Ureter (tissue), 1 donor: ENCODE measurements around the gene MRPL30. TPM values are rescaled to one million over a fixed set of nuclear protein-coding genes. Genes with fewer than 3 reads are reported as not detected.
"Not testable (repeated sequence)": the region's sequence is repeated elsewhere in the genome, so short reads cannot be mapped to it uniquely, and the experiment has no call there.

Source experiments
- DNase-seq: peaks from one replicate; pipeline ENCODE4 v3.0.0-alpha.2; 2020; ENCODE audit warnings: low spot score
- total RNA-seq: library from RNA; stranded (reverse); gene quantifications from one replicate; pipeline ENCODE4 v1.2.4, GENCODE V29; 2023
- donor health status: DM: yes; HTN: yes; CAD: no.

Gene MRPL30
- 33.8 TPM for total RNA-seq

- peak; percentile 95 for DNase-seq
These were observed at the start of gene MRPL30, which contains the start of gene MITD1 for GRCh38 chr2:99180755-99181623. Gene MRPL30 (plus strand): TSS chr2:99181184. CDS start chr2:99186204, 5,020 bp downstream. Gene MITD1 (minus strand): TSS chr2:99181058. CDS start chr2:99180981, 77 bp downstream.

DNA sequence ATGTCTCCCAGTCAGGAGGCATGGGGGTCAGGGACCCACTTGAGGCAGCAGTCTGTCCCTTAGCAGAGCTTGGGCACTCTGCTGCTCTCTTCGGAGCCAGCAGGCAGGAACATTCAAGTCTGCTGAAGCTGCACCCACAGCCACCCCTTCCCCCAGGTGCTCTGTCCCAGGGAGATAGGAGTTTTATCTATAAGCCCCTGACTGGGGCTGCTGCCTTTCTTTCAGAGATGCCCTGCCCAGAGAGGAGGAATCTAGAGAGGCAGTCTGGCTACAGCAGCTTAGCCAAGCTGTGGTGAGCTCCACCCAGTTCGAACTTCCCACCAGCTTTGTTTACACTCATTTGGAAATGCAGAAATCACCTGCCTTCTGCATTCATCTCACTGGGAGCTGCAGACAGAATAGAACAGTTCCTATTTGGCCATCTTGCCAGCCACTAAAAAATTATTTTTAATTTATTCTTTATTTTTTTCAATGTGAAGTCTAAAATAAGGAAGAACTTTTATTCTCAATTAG is 45.9 kb upstream of the MRPL30 start:
- not testable (repeated sequence) for DNase-seq

- DNase-seq = no peak
These were observed 42.0 kb upstream of the MRPL30 start for GRCh38 chr2:99139003-99139402.

- no peak for DNase-seq
These were observed 40.7 kb upstream of the MRPL30 start for GRCh38 chr2:99140056-99140859.

- no peak for DNase-seq
These were observed 40.2 kb upstream of the MRPL30 start for GRCh38 chr2:99140860-99141109.

DNA sequence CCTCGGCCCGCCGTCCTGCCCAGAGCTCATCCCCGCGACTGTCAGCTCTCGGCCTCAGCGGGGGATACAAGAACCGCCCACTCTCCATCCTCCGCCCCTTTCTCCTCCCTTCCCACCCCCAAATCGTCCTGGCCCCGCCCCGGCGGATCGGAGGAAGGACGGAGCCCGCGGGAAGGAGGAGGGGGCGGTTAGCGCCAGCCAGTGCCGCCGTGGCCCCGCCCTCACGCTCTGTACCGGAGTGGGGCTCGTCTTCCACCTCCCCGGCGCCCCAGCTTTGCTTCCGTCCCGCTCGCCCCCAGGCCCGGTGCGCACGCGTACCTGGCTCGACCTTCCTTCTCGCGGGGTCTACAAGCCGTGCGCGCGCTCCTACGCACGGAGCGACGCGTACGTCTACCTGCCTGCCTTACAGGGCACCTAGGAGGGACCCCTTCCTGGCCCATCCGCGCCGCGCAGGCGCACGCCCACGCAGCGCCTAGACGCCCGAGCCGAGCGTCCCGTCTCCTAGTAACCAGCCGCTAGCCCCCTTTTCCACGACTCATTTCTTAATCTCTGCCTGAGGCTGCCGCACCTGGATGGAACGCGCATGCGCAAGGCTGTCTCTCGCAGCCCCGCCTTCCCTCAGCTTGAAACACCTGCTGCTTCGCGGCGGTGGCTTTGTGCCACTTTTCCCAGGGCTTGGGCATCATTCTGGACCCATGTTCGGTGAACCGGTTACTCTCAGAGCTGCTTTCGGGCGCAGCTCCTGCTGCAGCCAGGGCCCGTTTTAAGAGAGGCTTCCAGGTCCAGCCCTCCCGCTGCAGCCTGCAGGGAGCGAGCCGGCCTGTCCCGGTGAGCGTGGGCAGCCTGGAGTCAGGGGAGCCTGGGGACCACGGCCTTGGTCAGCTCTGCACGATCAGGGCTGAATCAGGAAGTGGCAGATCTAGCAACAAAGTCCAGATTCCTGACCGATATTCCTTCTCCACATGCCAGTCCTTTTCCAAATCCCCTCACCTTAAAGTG is 39.6 kb upstream of the MRPL30 start, which contains the start of gene C2orf15:
TSS of gene C2orf15 (plus strand) at position 598 of the 999 bp plus-strand sequence. CDS start 8,852 bp downstream, outside the sequence.
- peak; percentile 94 for DNase-seq

- no peak for DNase-seq
These were observed 30.3 kb upstream of the MRPL30 start for GRCh38 chr2:99150706-99151105.

DNA sequence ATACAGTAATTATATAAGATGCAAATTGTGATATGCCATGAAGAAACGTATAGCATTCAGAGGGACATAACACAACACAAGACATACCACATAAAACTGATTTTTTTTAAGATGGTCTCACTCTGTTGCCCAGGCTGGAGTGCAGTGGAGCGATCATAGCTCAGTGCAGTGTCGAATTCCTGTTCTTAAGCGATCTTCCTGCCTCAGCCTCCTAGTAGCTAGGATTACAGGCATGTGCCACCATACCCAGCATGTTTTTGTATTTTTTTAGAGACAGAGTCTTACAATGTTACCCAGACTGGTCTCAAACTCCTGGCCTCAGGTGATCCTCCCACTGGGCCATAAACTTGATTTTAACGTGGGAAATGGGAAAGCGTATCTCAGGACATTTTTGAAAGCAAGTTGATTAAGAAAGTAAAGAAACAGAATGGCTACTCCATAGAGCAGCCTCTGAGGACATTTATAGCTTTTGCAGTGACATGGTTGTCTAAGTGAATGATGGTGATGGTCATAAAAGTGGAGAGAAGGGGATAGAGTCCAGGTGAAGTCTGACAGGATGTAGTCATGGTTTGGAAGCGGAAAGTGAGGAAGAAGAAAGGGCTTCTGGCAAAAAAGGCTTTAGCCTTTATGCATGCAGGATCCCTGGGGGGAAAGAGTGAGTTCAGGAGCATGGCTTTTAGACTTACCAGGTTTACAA is 28.6 kb upstream of the MRPL30 start:
- DNase-seq = no peak

GRCh38 chr2:99153921-99154604 is 26.9 kb upstream of the MRPL30 start:
- no peak for DNase-seq

GRCh38 chr2:99154643-99155536 is 26.1 kb upstream of the MRPL30 start, which contains the start of the genes LIPT1 and TSGA10:
Gene LIPT1 (plus strand): TSS chr2:99154967. CDS start chr2:99161958, 6,991 bp downstream.
Gene TSGA10 (minus strand): TSS chr2:99154942. CDS start chr2:99109439, 45,503 bp downstream.
- DNase-seq = peak; percentile 94

- DNase-seq = no peak
These were observed 24.1 kb upstream of the MRPL30 start for GRCh38 chr2:99156891-99157290.

DNA sequence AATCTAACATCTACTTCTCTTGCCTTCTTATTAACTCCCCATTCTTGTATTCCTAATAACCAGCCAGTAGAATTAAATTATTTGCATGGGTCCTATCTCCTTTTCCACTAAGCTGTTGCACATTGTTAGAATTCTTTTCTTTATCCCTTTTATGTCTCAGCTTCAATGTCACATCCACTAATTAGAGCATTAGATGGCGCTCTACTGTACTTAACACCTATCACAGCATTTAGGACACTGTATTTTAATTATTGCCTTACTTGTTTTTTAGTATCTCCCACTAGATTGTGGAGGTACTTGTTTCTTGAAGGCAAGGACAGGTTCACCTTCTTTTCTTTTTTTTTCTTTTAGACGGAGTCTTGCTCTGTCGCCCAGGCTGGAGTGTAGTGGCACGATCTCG is 22.4 kb upstream of the MRPL30 start:
- no peak for DNase-seq

DNA sequence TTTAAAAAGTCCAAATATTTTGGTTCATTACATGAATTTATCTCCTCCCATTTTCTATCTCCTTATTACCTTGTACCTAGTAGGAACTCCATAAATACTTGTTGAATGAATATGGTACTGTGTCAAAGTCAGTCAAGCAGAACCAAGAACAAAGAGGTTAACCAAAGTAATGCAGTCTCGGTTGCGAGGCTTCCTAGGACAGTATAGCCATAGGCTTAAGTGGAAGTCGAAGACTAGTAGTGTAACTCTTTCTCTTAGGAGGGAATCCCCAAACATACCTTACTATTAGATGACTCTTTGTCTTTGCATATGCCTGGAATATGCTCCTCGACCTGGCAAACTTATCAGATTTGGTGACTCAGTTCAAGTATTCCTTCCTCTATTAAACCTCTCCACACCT is 21.4 kb upstream of the MRPL30 start:
- no peak for DNase-seq

GRCh38 chr2:99166218-99166617 is 14.8 kb upstream of the MRPL30 start:
- DNase-seq = no peak

DNA sequence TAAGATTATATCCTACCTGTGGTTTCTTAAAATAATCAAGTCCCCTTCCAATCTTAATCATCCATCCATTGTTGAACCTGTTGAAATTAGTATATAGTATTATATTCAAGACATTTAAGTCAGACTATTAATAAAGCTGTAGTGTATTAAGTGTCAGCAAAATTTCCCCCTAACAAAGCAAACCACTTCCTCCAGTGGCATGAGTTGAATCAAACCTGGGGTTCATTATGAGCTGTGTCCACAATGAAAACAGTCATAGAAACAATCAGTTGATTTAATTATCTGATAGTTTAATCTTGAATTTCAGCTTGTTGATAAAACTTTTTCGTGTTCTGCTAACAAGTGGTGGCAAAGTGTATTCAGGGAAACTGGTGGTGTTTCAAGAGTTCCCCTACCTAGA is 11.4 kb upstream of the MRPL30 start:
- DNase-seq = no peak

DNA sequence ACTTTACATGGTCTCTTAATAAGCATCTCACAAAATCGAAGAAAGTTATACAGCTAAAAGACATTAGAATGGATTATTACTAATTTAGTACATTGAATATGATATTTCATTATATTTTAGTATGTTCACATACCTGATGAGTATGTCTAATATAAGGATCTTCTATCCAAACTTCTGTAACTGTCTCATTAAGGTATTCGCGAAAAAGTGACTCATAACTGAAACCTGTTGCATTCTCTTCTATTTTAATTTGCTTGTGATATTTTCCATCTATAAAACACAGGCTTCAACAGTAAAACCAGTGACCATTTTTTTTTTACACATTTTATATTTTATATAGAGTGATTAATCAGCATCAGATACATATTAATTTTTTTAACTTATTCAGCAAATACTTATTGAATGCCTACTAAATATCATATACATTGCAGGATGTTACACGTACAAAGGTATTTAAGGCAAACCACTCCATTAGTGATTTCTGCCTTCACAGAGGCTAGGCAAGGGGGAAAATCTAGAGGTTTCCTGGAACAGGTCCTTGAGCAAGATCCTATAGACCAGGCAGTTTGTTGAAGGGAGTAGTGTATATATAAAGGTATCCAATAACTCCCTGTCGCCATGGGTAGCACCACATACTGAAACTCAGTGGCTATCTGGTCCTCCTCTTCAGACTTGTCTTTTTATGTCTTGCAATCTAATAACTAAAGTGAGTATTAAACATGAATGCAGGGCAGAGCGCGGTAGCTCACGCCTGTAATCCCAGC is 9.4 kb upstream of the MRPL30 start:
- no peak for DNase-seq

DNA sequence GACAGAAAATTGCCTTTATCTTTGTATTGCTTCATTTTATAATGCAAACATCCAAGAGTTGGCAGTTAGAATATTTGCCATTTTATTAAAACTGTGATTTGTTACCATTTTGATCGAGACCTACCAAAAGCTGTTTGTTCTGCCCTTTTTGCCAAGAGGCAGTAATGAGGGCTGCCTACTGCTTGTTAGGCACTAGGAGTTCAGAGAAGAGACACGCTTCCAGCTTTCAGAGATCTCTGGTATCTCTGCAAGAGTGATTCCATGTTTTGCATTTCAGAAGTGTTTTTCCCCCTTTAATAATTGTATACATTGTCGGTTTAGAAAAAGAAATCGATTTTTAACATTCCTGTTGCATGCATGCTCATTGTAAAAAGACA is 628 bp downstream of the MRPL30 start:
- DNase-seq = no peak

DNA sequence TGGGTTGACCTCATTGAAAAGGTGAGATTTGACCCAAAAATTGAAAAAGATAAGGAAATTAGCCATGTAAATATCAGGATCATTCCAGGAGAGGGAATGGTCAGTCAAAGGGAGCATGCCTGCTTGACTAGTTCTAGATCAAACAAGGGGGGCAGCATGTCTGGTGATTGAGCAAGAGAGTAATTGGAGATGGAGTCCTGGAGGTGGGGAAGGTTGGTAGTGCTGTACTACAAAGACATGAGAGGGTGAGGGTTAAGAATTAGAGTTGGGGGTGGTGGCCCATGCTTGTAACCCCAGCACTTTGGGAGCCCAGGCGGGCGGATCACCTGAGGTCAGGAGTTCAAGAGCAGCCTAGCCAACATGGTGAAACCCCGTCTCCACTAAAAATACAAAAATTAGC is 2.0 kb downstream of the MRPL30 start:
- DNase-seq = no peak
